A549 treated with CORT108297 at 1 μM for 4 hours (cell line): ENCODE results near the gene STK31. TPM values are rescaled to one million over a fixed set of nuclear protein-coding genes. Genes with fewer than 3 reads are reported as not detected.

Experiments used
- total RNA-seq: library from RNA; stranded (reverse); fragments of 200-300 nt; extraction: Qiagen RNA extraction; gene quantifications from 5 replicates; pipeline ENCODE4 v1.2.3, GENCODE V29; 2022

The STK31 gene, protein sequence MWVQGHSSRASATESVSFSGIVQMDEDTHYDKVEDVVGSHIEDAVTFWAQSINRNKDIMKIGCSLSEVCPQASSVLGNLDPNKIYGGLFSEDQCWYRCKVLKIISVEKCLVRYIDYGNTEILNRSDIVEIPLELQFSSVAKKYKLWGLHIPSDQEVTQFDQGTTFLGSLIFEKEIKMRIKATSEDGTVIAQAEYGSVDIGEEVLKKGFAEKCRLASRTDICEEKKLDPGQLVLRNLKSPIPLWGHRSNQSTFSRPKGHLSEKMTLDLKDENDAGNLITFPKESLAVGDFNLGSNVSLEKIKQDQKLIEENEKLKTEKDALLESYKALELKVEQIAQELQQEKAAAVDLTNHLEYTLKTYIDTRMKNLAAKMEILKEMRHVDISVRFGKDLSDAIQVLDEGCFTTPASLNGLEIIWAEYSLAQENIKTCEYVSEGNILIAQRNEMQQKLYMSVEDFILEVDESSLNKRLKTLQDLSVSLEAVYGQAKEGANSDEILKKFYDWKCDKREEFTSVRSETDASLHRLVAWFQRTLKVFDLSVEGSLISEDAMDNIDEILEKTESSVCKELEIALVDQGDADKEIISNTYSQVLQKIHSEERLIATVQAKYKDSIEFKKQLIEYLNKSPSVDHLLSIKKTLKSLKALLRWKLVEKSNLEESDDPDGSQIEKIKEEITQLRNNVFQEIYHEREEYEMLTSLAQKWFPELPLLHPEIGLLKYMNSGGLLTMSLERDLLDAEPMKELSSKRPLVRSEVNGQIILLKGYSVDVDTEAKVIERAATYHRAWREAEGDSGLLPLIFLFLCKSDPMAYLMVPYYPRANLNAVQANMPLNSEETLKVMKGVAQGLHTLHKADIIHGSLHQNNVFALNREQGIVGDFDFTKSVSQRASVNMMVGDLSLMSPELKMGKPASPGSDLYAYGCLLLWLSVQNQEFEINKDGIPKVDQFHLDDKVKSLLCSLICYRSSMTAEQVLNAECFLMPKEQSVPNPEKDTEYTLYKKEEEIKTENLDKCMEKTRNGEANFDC
- total RNA-seq: 0.49 to 0.82 TPM (median 0.62 TPM) in 5 replicates

DNA sequence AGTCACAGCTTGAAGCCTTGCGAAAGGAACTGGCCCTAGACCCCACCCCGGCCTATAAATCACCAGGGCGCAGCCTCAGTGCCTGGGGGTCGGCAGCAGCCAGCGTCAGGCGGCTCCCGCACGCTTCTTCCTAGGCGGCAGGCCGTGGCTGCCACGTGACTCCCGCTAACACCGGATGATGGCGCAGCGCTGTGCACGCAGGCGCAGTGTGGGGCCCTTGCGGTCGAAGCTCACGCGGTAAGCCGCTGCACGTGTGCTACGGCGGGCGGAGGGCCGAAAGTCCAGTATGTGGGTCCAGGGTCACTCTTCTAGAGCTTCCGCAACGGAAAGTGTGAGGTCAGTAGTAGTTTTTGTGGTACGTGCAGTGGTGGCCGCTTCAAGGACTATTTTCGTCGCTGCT is at the start of gene STK31:
Gene STK31, plus strand, starts transcription at position 220 of the 400 bp plus-strand sequence. Its CDS starts 67 bp downstream, at position 287.

GRCh38 chr7:23679898-23680413 is 30.1 kb upstream of the STK31 start, which contains the start of gene FAM221A:
TSS of gene FAM221A (plus strand) at chr7:23680199. CDS start at chr7:23680219, 20 bp downstream.

Other genes with a start within 250 kb of the STK31 start
- 19.4 to 30.4 TPM (median 24.1 TPM) in 5 replicates for gene IGF2BP3, start 239.7 kb upstream of the STK31 start, total RNA-seq
- 69.6 to 91.0 TPM (median 71.2 TPM) in 5 replicates for gene TRA2A, start 178.2 kb upstream of the STK31 start, total RNA-seq
- 2.9 to 4.0 TPM (median 3.6 TPM) in 5 replicates for gene CCDC126, start 112.8 kb upstream of the STK31 start, total RNA-seq
- 0.24 to 0.63 TPM (median 0.39 TPM) in 5 replicates for gene FAM221A, start 30.0 kb upstream of the STK31 start, total RNA-seq